KMS-11 (cell line): ENCODE measurements around the gene KRT8.
"Not testable (repeated sequence)": the region's sequence is repeated elsewhere in the genome, so short reads cannot be mapped to it uniquely, and the experiment has no call there.

Source experiments
- H2AFZ ChIP-seq: fragments of 200-600 bp; sonication (generic); 2 replicates; pipeline ENCODE4 v1.6.1; 2016; ENCODE audit warnings: antibody characterized with exemption, mixed run types, low read depth
- H3K27ac ChIP-seq: fragments of 200-600 bp; sonication (generic); 2 replicates; pipeline ENCODE4 v1.6.1; 2016; ENCODE audit warnings: mild to moderate bottlenecking, mixed run types
- H3K27me3 ChIP-seq: fragments of 200-600 bp; sonication (generic); 2 replicates; pipeline ENCODE4 v1.6.1; 2017; ENCODE audit warnings: mild to moderate bottlenecking, low read depth, mixed run types, moderate library complexity; ENCODE audit not compliant: insufficient read depth
- H3K36me3 ChIP-seq: fragments of 200-600 bp; sonication (generic); 2 replicates; pipeline ENCODE4 v1.6.1; 2017; ENCODE audit warnings: mild to moderate bottlenecking, mixed run types; ENCODE audit not compliant: insufficient read depth
- H3K4me1 ChIP-seq: fragments of 200-600 bp; sonication (generic); 2 replicates; pipeline ENCODE4 v1.6.1; 2016; ENCODE audit warnings: mild to moderate bottlenecking, low read depth, mixed run types; ENCODE audit not compliant: poor library complexity, severe bottlenecking
- H3K4me2 ChIP-seq: fragments of 200-600 bp; sonication (generic); 2 replicates; pipeline ENCODE4 v1.7.0; 2016; ENCODE audit warnings: mild to moderate bottlenecking, mixed run types
- H3K4me3 ChIP-seq: fragments of 200-600 bp; sonication (generic); IDR thresholded peaks from 2 replicates; pipeline ENCODE4 v1.6.1; 2017; ENCODE audit warnings: low read depth, low read length, mixed read lengths; ENCODE audit not compliant: insufficient read depth
- H3K79me2 ChIP-seq: fragments of 200-600 bp; sonication (generic); 2 replicates; pipeline ENCODE4 v1.6.1; 2016; ENCODE audit warnings: low read depth, mixed run types; ENCODE audit not compliant: insufficient read depth
- H3K9ac ChIP-seq: fragments of 200-600 bp; sonication (generic); 2 replicates; pipeline ENCODE4 v1.6.1; 2016; ENCODE audit warnings: mild to moderate bottlenecking, mixed run types
- H4K20me1 ChIP-seq: fragments of 200-600 bp; sonication (generic); 2 replicates; pipeline ENCODE4 v1.6.1; 2016; ENCODE audit warnings: mild to moderate bottlenecking, mixed run types; ENCODE audit not compliant: insufficient read depth
- TF ChIP-seq, protein P1 (sequence below): fragments of 200-600 bp; sonication (generic); conservative IDR thresholded peaks from 2 replicates; pipeline ENCODE4 v1.6.1; 2017; ENCODE audit warnings: low read depth, mild to moderate bottlenecking, antibody characterized with exemption, low read length, moderate library complexity, mixed read lengths

The KRT8 gene

DNA sequence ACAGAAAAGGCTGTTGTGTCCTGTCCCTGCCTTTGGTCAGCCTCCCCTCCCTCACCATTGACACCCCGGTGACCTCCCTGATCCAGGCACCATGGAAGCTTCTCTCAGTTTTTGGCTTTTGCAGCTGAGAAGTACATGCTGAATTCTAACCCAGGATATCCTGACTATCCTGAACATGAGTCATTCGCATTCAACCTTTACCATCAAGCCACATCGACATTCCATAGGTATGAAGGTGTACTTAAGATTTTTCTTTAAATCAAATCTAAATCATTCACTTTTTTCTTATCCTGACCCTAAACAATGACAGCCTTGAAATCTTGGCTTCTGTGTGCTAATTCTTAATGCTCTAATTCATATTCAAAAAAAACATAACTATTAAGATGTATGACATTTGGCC lies 47.4 kb downstream of the KRT8 start:
- H3K9ac ChIP-seq: no peak overlapping the region
- TF ChIP-seq, protein P1, sequence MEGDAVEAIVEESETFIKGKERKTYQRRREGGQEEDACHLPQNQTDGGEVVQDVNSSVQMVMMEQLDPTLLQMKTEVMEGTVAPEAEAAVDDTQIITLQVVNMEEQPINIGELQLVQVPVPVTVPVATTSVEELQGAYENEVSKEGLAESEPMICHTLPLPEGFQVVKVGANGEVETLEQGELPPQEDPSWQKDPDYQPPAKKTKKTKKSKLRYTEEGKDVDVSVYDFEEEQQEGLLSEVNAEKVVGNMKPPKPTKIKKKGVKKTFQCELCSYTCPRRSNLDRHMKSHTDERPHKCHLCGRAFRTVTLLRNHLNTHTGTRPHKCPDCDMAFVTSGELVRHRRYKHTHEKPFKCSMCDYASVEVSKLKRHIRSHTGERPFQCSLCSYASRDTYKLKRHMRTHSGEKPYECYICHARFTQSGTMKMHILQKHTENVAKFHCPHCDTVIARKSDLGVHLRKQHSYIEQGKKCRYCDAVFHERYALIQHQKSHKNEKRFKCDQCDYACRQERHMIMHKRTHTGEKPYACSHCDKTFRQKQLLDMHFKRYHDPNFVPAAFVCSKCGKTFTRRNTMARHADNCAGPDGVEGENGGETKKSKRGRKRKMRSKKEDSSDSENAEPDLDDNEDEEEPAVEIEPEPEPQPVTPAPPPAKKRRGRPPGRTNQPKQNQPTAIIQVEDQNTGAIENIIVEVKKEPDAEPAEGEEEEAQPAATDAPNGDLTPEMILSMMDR: no peak
- no peak overlapping the region for H3K4me3 ChIP-seq
- H3K79me2 ChIP-seq: no peaks in the 10 kb centered on the region
- no peaks in the 10 kb centered on the region for H3K36me3 ChIP-seq
- H4K20me1 ChIP-seq: no peaks in the 10 kb centered on the region
- peaks cover 21% of the 10 kb centered on the region for H3K27me3 ChIP-seq
- no peak overlapping the region for H3K4me2 ChIP-seq
- no peak overlapping the region for H2AFZ ChIP-seq
- no peak overlapping the region for H3K27ac ChIP-seq
- H3K4me1 ChIP-seq: no peaks in the 10 kb centered on the region

DNA sequence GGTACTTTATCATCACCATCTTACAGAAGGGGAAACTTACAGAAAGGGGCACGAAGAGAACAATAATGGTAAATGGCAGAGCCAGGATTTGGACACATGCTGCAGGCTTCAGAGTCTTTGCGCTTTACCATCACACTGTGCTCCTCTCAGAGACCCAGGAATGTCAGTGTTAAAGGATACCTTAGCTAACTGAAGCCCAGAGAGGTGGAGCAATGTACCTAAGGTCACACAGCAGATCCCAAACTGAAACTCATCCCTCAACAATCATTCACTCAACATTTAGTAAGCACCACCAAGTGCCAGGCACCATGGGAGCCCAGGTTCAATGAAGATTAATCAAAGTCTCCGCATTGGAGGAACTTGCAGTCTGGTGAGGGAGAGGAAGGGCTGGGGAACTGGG lies 48.1 kb downstream of the KRT8 start:
- no peaks in the 10 kb centered on the region for H4K20me1 ChIP-seq
- H3K4me1 ChIP-seq: no peaks in the 10 kb centered on the region
- H3K4me2 ChIP-seq: no peak overlapping the region
- no peak overlapping the region for H3K9ac ChIP-seq
- no peaks in the 10 kb centered on the region for H3K79me2 ChIP-seq
- H3K27me3 ChIP-seq: peaks cover 22% of the 10 kb centered on the region
- no peaks in the 10 kb centered on the region for H3K36me3 ChIP-seq
- no peak overlapping the region for H3K27ac ChIP-seq
- TF ChIP-seq, protein P1: no peak
- no peak overlapping the region for H2AFZ ChIP-seq
- no peak overlapping the region for H3K4me3 ChIP-seq

DNA sequence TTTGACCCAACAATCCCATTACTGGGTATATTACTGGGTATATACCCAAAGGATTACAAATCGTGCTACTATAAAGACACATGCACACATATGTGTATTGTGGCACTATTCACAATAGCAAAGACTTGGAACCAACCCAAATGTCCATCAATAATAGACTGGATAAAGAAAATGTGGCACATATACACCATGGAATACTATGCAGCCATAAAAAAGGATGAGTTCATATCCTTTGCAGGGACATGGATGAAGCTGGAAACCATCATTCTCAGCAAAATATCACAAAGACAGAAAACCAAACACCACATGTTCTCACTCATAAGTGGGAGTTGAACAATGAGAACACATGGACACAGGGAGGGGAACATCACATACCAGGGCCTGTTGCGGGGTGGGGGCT lies 48.8 kb downstream of the KRT8 start:
- H3K27me3 ChIP-seq: peaks cover 22% of the 10 kb centered on the region
- not testable (repeated sequence) for H3K4me3 ChIP-seq, H3K27ac ChIP-seq, H3K9ac ChIP-seq, H4K20me1 ChIP-seq, H3K79me2 ChIP-seq, H3K36me3 ChIP-seq, H3K4me1 ChIP-seq, H2AFZ ChIP-seq, H3K4me2 ChIP-seq

DNA sequence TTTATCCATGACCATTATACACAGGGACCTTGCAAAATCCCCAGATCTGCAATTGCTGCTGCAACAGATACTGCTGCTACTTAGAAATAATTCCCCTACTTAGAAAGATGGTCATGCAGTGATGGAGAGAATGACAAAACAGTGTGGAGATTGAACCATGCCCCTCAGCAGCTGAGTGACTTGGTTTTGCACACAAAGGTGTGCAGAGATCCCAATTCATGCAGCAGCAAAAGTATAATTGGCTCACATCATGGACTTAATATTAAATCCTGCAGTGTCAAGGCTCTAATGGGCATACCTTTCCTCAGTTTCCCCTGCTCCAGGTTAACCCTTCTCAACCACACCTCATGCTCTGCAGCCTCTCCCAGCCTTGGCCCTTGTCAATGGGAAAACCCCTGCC lies 53.1 kb downstream of the KRT8 start:
- no peak overlapping the region for H3K4me2 ChIP-seq
- H3K4me3 ChIP-seq: no peak overlapping the region
- H3K79me2 ChIP-seq: no peaks in the 10 kb centered on the region
- TF ChIP-seq, protein P1: no peak
- H4K20me1 ChIP-seq: no peaks in the 10 kb centered on the region
- no peak overlapping the region for H3K27ac ChIP-seq
- no peak overlapping the region for H2AFZ ChIP-seq
- no peaks in the 10 kb centered on the region for H3K4me1 ChIP-seq
- H3K9ac ChIP-seq: no peak overlapping the region
- peaks cover 37% of the 10 kb centered on the region for H3K27me3 ChIP-seq
- no peaks in the 10 kb centered on the region for H3K36me3 ChIP-seq

DNA sequence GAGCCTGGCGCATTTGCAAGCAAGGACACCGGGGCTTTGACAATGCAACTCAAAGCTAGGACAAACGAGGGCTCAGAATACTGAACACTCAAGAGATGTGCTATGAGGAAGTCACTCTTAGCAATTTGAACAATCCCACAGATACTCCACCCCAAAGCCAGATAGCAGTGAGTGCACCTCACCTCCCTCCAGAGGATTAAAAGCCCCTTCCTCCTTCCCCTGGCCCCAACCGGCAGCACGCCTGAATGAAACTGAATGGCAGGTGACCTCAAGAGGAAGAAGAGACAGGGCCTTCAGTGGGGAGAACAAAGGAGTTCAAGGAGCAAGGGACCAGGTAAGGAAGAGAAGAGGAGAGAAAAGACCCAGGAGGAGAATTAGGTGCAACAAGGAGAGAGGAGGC lies 54.2 kb downstream of the KRT8 start:
- H2AFZ ChIP-seq: no peak overlapping the region
- H3K4me2 ChIP-seq: no peak overlapping the region
- peaks cover 46% of the 10 kb centered on the region for H3K27me3 ChIP-seq
- H3K27ac ChIP-seq: no peak overlapping the region
- H4K20me1 ChIP-seq: no peaks in the 10 kb centered on the region
- no peaks in the 10 kb centered on the region for H3K79me2 ChIP-seq
- H3K4me3 ChIP-seq: no peak overlapping the region
- TF ChIP-seq, protein P1: no peak
- no peaks in the 10 kb centered on the region for H3K4me1 ChIP-seq
- no peaks in the 10 kb centered on the region for H3K36me3 ChIP-seq
- H3K9ac ChIP-seq: no peak overlapping the region
